ENCODE measurements around the gene MYOT. TPM values are rescaled to one million over a fixed set of nuclear protein-coding genes. Genes with fewer than 3 reads are reported as not detected.

The MYOT gene, protein sequence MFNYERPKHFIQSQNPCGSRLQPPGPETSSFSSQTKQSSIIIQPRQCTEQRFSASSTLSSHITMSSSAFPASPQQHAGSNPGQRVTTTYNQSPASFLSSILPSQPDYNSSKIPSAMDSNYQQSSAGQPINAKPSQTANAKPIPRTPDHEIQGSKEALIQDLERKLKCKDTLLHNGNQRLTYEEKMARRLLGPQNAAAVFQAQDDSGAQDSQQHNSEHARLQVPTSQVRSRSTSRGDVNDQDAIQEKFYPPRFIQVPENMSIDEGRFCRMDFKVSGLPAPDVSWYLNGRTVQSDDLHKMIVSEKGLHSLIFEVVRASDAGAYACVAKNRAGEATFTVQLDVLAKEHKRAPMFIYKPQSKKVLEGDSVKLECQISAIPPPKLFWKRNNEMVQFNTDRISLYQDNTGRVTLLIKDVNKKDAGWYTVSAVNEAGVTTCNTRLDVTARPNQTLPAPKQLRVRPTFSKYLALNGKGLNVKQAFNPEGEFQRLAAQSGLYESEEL
- 10 to 100 TPM; 20.7 to 40.0 (median 27.3) TPM for total RNA-seq
- 1 to 10 TPM; 3.2 to 6.6 (median 5.8) TPM for polyA plus RNA-seq

DNA sequence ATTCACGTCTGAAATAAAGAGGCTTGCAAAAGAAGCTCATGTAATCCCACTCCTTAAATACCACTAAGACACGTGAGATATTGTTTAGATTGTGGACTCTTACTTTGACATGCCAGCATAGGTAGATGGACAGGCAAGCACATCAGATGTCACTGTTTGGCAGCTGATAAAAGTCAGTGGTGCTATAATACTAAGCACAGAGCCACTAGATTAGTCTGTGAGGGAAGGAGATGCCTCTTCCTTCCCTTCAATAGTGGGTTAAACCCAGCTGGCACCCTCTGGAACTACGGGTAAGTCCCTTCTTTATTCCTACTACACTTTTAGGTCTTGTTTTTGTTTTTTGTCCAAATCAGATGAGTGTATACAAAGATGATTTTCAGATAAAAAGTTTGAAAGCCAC is at the start of gene MYOT:
TSS of gene MYOT (plus strand) at position 197 of the 400 bp plus-strand sequence. CDS start 2,792 bp downstream, outside the sequence.
- no peaks in the 10 kb centered on the region for H3K4me1 ChIP-seq
- whole genome bisulfite sequencing, 2 donors, result 73 to 77% methylated on average over 3 of the region's 3 CpGs
- intact Hi-C loops (cut with DNase I), result no loop called here
- no peak within 1 kb of the TSS for H3K4me3 ChIP-seq
- TF ChIP-seq, protein P1, sequence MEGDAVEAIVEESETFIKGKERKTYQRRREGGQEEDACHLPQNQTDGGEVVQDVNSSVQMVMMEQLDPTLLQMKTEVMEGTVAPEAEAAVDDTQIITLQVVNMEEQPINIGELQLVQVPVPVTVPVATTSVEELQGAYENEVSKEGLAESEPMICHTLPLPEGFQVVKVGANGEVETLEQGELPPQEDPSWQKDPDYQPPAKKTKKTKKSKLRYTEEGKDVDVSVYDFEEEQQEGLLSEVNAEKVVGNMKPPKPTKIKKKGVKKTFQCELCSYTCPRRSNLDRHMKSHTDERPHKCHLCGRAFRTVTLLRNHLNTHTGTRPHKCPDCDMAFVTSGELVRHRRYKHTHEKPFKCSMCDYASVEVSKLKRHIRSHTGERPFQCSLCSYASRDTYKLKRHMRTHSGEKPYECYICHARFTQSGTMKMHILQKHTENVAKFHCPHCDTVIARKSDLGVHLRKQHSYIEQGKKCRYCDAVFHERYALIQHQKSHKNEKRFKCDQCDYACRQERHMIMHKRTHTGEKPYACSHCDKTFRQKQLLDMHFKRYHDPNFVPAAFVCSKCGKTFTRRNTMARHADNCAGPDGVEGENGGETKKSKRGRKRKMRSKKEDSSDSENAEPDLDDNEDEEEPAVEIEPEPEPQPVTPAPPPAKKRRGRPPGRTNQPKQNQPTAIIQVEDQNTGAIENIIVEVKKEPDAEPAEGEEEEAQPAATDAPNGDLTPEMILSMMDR (IDR thresholded peaks at IDR 0.05), result no peak
- TF ChIP-seq POLR2AphosphoS5 (IDR thresholded peaks at IDR 0.05) (no peak), POLR2A (IDR thresholded peaks at IDR 0.05) (no peak), EP300 (IDR thresholded peaks at IDR 0.05) (no peak)
- H3K36me3 ChIP-seq, result no peaks in the 10 kb centered on the region
- no peaks in the 10 kb centered on the region for H3K9me3 ChIP-seq
- H3K27ac ChIP-seq, result no peak within 1 kb of the TSS
- no peak for DNase-seq
- H3K27me3 ChIP-seq, result no peaks in the 10 kb centered on the region

DNA sequence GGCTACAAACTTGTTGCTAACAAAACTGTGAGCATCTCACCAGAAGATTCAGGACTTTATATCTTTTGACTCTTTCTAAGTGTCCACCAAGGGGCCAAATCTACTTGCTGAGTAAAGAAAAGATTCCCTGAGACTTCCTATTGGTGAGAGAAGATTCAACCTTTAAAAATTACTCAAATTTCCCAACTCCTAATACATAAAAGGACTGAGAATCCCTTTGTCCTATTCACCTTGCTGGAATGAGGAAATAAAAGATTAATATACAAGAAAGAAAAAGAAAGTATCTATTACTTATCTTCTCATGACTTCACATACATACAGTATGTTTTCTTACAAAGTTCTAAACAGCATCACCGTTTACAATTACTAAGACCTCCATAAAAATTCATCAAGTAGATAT is 47.9 kb upstream of the MYOT start:
- peaks cover 0 to 17% (median 14%) of the 10 kb centered on the region in 4 donors for H3K4me1 ChIP-seq
- no peaks in the 10 kb centered on the region for H3K27me3 ChIP-seq
- H3K27ac ChIP-seq, result no peak overlapping the region
- 72 to 90% methylated on average over 1 of the region's 1 CpG for WGBS, 2 donors
- intact Hi-C loops (cut with DNase I), result no loop called here
- no peak overlapping the region for H3K4me3 ChIP-seq
- no peak for DNase-seq
- TF ChIP-seq POLR2A (IDR thresholded peaks at IDR 0.05) (no peak), EP300 (IDR thresholded peaks at IDR 0.05) (no peak), POLR2AphosphoS5 (IDR thresholded peaks at IDR 0.05) (no peak)
- TF ChIP-seq, protein P1 (IDR thresholded peaks at IDR 0.05), result no peak
- H3K36me3 ChIP-seq, result no peaks in the 10 kb centered on the region
- no peaks in the 10 kb centered on the region for H3K9me3 ChIP-seq

DNA sequence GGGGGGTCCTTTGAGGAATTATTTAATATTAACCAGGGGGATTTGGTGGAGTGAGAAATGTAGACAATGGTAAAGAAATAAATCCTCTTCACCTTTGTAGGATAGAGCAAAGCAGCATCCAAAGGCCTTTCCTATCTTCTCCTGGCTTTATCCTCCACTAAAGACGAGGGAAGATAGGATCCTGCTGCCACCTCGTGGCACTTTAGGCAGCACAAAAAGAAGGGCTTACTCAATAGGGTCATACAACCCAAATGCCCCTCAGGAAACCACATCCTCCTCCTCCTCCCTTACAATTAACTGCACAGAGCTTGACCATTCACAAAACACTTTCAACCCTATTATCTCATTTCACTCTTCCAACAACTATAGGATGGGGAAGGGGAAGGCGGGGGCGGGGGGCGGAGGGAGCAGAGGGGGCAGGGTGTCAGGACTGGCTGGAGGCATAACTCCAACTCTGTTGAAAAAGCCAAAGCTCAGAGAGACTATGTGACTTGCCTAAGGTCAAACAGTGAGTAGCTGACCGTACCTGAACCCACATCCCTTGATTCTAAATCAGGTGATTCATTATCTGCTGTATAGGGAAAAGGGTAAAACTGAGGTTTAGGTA is 45.4 kb upstream of the MYOT start:
- no peak for DNase-seq
- intact Hi-C loops (cut with DNase I), result loop anchor here (2.0 kb wide), 1 partner anchor 45 kb away; no protein-coding TSS in a partner anchor
- Histone ChIP-seq H3K9me3 (no peaks in the 10 kb centered on the region), H3K4me1 (no peaks in the 10 kb centered on the region), H3K4me3 (no peak overlapping the region), H3K27me3 (no peaks in the 10 kb centered on the region), H3K27ac (no peak overlapping the region), H3K36me3 (no peaks in the 10 kb centered on the region)
- WGBS, 2 donors, result 61 to 68% methylated on average over 6 of the region's 6 CpGs
- TF ChIP-seq, protein P1 (IDR thresholded peaks at IDR 0.05), result peak; percentile 25 to 58 (median 27)
- no peak for TF ChIP-seq POLR2A (IDR thresholded peaks at IDR 0.05)

DNA sequence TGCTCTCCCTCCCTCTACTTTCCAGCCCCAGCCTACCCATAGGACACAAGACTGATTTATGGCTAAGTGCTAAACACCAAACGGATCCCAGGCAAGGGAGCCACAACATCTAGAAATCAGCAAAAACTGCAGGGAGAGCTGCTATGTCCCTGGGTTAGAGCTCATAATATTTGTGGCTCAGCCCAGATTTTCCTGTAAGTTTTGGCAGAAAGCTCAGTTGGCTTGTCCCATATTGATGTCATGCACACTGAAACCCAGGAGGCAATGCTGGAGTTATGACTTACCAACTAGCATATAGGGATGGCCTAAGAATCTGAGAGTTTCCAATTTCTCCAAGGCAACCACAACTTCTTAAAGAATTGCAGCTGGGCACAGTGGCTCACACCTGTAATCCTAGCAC is 44.7 kb upstream of the MYOT start:
- TF ChIP-seq EP300 (IDR thresholded peaks at IDR 0.05) (no peak), POLR2AphosphoS5 (IDR thresholded peaks at IDR 0.05) (no peak), POLR2A (IDR thresholded peaks at IDR 0.05) (no peak)
- TF ChIP-seq, protein P1 (IDR thresholded peaks at IDR 0.05), result no peak
- Histone ChIP-seq H3K27me3 (no peaks in the 10 kb centered on the region), H3K36me3 (no peaks in the 10 kb centered on the region), H3K9me3 (no peaks in the 10 kb centered on the region), H3K4me3 (no peak overlapping the region), H3K4me1 (peaks cover 0 to 2% (median 0%) of the 10 kb centered on the region in 4 donors), H3K27ac (no peak overlapping the region)
- DNase-seq, result no peak
- WGBS, 2 donors, result 84 to 88% methylated on average over 1 of the region's 1 CpG
- intact Hi-C loops (cut with DNase I), result loop anchor here (2.0 kb wide), 1 partner anchor 46 kb away; no protein-coding TSS in a partner anchor
